HepG2 (cell line): Measurements from ENCODE around the gene DEDD2. TPM values are rescaled to one million over a fixed set of nuclear protein-coding genes. Genes with fewer than 3 reads are reported as not detected.

Experiments used
- MEF2D ChIP-seq: sonication (generic); formaldehyde crosslinking; IDR thresholded peaks from 2 replicates; pipeline ENCODE4 v1.5.1; 2020; ENCODE audit warnings: mild to moderate bottlenecking, missing genetic modification reagents
- POLR2G ChIP-seq: fragments of 200-400 bp; formaldehyde crosslinking; IDR thresholded peaks from 2 replicates; pipeline ENCODE4 v1.6.1; 2018; ENCODE audit warnings: mild to moderate bottlenecking, low read depth, low read length, moderate library complexity
- RAD21 ChIP-seq: fragments of 450-650 bp; formaldehyde crosslinking; IDR thresholded peaks from 2 replicates; pipeline ENCODE4 v1.5.0; 2020; ENCODE audit warnings: mild to moderate bottlenecking
- REST ChIP-seq, 2 experiments: IDR thresholded peaks; 2 replicates each; pipeline ENCODE4 v1.6.1; 2011 to 2012; ENCODE audit warnings: low read length in 2 of 2, borderline replicate concordance in 1 of 2, low read depth in 1 of 2, mild to moderate bottlenecking in 1 of 2, moderate library complexity in 1 of 2
- SNAPC4 ChIP-seq: sonication (generic); formaldehyde crosslinking; IDR thresholded peaks from 2 replicates; pipeline ENCODE4 v1.4.0; 2020; ENCODE audit warnings: mild to moderate bottlenecking, missing genetic modification reagents
- ZBTB2 ChIP-seq: sonication (generic); formaldehyde crosslinking; IDR thresholded peaks from 2 replicates; pipeline ENCODE4 v1.8.0; 2022; ENCODE audit warnings: low read depth, missing genetic modification reagents
- ZBTB33 ChIP-seq: sonication (generic); formaldehyde crosslinking; IDR thresholded peaks from 2 replicates; pipeline ENCODE4 v1.4.0; 2020; ENCODE audit warnings: missing genetic modification reagents
- ZBTB7B ChIP-seq: sonication (generic); formaldehyde crosslinking; IDR thresholded peaks from 2 replicates; pipeline ENCODE4 v1.4.0; 2020; ENCODE audit warnings: missing genetic modification reagents
- ZFP82 ChIP-seq: sonication (generic); formaldehyde crosslinking; IDR thresholded peaks from 2 replicates; pipeline ENCODE4 v1.5.1; 2020; ENCODE audit warnings: mild to moderate bottlenecking, missing genetic modification reagents, borderline replicate concordance
- ZNF124 ChIP-seq: sonication (generic); formaldehyde crosslinking; IDR thresholded peaks from 2 replicates; pipeline ENCODE4 v1.4.0; 2020; ENCODE audit warnings: missing genetic modification reagents
- ZNF513 ChIP-seq: sonication (generic); formaldehyde crosslinking; conservative IDR thresholded peaks from 2 replicates; pipeline ENCODE4 v1.5.0; 2020; ENCODE audit warnings: missing genetic modification reagents
- ZNF691 ChIP-seq: sonication (generic); formaldehyde crosslinking; IDR thresholded peaks from 2 replicates; pipeline ENCODE4 v1.4.0; 2020; ENCODE audit warnings: missing genetic modification reagents, low read depth, mild to moderate bottlenecking, borderline replicate concordance
- polyA plus RNA-seq, 8 experiments: library from polyadenylated mRNA; depleted of rRNA in 3 of 8; stranded (reverse) in 7 of 8; unstranded in 1 of 8; fragments of >200 nt; fragmentation: Illumina TruSeq in 4 of 8; extraction: Trizol in 4 of 8; gene quantifications; 2 replicates each; pipeline versions ENCODE4 v1.2.1 to v1.2.3, GENCODE V29; 2011 to 2016; ENCODE audit warnings: low read depth in 4 of 8, missing spikeins in 1 of 8, mixed read lengths in 1 of 8; ENCODE audit not compliant: insufficient read depth in 1 of 8
- total RNA-seq, 5 experiments: library from RNA; depleted of rRNA; stranded (reverse); fragments of >200 nt; fragmentation: Illumina TruSeq; extraction: Trizol; gene quantifications; 2 replicates each; pipeline ENCODE4 v1.2.3, GENCODE V29; 2016; ENCODE audit warnings: low read depth in 1 of 5

Gene DEDD2
- total and polyA plus RNA-seq, 2 of the 13 experiments (the other 11 are each of a cell fraction or from before 2014, with no cell fraction given): 19.2 to 24.7 TPM

- TF ChIP-seq SNAPC4 (CRISPR knock-in tag): peak; percentile 52; the same call in 1 of the 2 replicates
- no peak for TF ChIP-seq ZNF513 (CRISPR knock-in tag)
- TF ChIP-seq REST (IDR thresholded peaks at IDR 0.05; ENCODE audit: borderline replicate concordance in 1 of 2, low read depth in 1 of 2, low read length in 2 of 2): peak in 1 of 2 experiments; percentile 43; a peak in 1 of 4 replicates
- TF ChIP-seq ZBTB2 (CRISPR knock-in tag): peak; percentile 70
- no peak for TF ChIP-seq ZBTB33 (CRISPR knock-in tag)
- TF ChIP-seq ZFP82: no peak
- TF ChIP-seq ZNF691 (CRISPR knock-in tag): no peak
- 0 out of 2 replicates have a peak, but pooled peaks have one; percentile 1 for TF ChIP-seq POLR2G
- TF ChIP-seq ZBTB7B: peak; percentile 65
- TF ChIP-seq ZNF124 (CRISPR knock-in tag): no peak
- peak; percentile 27; the same call in 1 of the 2 replicates for TF ChIP-seq RAD21 (CRISPR knock-in tag)
- no peak for TF ChIP-seq MEF2D (CRISPR knock-in tag)
Observed at GRCh38 chr19:42254089-42254849, 36.8 kb upstream of the DEDD2 start (continued).
